CD4-positive, alpha-beta T cell treated with Interferon alpha-2 for 1 hour (primary cell): ENCODE measurements around the gene MICU1.
"Not testable (repeated sequence)": the region's sequence is repeated elsewhere in the genome, so short reads cannot be mapped to it uniquely, and the experiment has no call there.

Experiments used
- DNase-seq, 2 donors: peaks; one replicate each; pipeline ENCODE4 v3.0.0-alpha.2; 2020 to 2022

The MICU1 gene

DNA sequence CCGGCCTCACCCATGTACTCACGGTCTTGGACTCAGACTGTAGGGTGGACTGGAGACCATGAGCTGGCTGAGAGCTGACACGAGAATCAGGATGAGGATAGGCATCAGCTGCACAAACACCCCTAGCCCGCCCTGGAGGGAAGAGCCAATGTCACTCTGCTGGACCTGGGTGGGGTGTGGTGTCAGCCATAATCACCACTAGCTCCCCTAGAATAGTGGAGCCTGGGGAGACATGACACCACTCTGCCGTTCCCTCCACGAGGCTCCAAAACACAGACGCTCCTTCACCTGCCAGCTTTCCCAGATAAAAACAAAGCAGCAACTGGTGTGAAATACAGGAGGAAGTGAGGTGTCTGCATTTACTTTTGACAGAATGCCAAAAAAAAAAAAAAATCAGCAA, 287.7 kb downstream of the MICU1 start:
- DNase-seq: no peak

DNA sequence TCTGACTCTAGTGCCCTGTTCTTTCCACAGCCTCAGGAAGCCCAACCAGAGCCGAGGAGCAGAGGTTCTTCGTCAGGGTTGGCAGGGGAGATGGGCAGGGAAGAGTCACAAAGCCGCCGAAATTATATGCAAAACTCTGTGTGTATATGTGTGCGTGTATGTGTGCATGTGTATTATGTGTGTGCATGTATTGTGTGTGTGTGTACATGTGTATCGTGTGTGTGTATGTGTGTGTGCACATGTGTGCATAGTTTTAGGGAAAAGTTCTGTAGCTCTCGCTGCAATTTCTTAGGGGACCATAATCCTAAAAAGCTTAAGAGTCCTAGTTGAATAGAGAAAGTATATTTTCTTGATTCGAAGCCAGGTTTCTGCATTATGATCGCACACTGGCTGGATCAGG, 288.2 kb downstream of the MICU1 start:
- DNase-seq: no peak

- peak; percentile 56 to 67 for DNase-seq
Observed at GRCh38 chr10:72337039-72337629, 288.7 kb downstream of the MICU1 start.

- no peak for DNase-seq
Observed at GRCh38 chr10:72336259-72337038, 289.4 kb downstream of the MICU1 start.

GRCh38 chr10:72335394-72336258, 290.3 kb downstream of the MICU1 start:
- DNase-seq: peak; percentile 63 to 65

GRCh38 chr10:72334825-72335393, 291.0 kb downstream of the MICU1 start:
- peak; percentile 88 to 89 for DNase-seq

DNA sequence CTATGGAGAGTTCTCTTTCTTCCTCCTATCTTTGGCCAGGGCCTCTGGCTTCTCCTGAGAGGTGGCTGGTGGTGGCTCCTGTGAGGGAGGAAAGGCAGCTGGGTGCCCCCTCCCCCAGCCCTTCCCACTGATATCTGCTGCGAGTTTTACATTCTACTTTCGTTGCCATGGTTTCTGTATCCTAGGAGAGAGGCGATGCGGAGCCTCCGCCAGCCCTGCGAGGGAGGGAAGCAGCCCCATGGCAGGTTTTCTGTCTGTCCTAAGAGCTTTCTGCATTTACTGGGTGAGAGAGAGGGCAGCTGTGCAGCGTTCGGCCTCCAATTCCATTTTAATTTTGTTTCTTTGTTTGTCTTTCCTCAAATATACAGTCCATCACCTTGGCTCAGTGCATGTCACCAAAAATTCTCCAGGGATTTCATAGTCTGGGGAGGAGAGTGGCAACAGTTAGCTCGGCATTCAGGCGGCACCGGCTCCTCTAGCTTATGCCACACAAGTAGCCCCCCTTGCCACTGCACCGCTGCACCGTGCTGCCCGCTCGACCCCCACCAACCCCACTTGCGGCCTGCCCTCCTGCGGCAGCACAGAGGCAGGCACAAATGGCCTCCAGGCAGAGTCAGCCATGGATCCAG, 291.6 kb downstream of the MICU1 start:
- DNase-seq: no peak

DNA sequence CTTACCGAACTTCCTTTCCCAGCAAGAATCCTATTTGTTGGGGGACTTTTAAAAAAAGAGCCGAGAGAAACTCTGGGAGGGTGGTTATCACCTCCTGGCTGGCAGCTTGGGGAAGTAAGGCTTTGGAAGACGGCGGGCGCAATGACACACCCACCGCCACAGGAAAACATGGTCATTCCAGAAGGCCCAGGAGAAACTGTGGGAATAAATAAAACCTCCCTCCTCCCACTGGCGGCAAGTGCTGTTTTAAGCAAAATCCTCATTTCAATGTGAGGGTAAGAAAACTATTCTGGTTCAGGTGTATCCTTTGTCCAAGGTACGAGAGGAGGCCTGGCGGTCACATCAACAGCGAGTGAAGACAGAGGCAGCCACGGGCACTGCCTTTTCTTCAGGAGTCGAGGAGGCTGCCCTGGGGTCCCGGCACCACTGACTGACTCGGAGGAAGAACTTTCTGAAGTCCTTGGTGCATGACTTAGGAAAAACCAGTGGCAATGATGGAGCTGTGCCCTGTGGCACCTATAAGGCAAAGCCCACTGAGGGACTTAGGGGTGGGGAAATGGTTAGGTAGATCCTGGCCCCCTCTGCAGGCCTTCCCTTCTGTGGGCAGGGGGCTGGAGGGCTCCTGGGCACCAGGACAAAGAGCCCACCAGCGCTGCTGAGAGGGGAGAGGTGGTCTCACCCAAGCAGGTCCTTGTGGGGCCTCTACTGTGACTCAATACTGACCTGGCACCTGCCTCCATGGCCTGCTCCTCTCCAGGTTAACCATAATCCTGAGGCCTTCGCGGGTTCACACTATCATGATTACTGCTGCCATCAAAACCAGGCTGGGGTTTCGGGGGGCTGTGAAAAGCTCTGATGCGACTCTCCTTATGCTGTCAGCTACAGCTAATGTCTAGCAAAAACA, 292.5 kb downstream of the MICU1 start:
- DNase-seq: no peak

- no peak for DNase-seq
Observed at GRCh38 chr10:72332423-72333111, 293.3 kb downstream of the MICU1 start.

DNA sequence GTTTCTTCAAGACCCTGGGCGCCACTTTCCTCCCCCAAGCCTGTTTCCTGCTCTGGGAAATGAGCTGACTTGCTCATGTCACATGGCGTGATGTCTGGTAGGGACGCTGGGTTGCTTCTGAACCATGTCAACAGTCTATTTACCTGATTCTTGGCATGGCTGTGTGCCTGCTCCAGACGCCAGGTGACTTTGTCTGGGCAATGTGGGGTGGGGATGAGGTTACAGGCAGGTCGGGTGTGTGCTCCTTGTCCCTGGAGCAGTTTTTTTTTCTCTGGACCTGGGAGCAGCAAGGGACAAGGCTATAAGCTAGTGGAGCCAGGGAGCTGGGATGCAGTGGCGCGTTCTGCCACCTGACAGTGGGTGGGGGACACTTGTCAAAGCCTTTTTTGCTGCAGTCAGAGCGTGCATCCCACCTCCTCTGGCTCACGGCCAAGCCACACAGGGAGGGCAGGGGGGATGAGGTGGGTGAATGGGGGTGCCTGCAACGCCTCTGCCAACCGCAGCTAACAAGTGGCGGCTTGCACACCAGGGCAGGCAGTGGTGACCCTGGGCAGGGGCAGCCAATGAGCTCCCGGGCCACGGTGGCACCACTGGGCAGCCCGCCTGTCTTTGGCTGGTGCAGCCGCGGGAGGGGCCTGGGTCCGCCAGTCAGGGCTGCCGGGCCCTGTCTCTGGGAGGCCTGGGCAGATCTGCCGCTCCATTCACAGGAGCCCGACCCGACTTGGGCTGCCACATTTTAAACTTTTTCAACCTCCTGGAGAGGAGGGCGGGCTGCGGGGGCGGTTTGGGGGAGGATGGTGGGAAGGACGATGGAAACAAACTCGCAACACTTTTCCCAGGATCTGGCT, 294.1 kb downstream of the MICU1 start:
- peak; percentile 92 to 96 for DNase-seq

DNA sequence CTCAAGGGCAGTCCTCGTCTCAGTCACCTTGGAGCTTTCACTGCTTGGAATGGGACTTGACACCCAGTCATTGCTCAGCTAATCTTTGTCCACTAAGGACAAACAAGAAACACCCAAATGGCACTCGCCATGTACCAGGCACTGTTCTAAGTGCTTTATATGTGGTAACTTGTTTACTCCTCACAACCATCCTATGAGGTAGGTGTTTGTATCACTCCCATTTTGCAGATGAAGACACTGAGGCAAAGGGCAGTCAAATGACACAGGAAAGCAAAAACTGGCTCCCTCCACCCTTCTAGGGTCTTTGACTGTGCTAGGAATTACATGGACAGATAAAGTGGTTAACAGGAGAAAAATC, 295.8 kb downstream of the MICU1 start:
- no peak for DNase-seq

DNA sequence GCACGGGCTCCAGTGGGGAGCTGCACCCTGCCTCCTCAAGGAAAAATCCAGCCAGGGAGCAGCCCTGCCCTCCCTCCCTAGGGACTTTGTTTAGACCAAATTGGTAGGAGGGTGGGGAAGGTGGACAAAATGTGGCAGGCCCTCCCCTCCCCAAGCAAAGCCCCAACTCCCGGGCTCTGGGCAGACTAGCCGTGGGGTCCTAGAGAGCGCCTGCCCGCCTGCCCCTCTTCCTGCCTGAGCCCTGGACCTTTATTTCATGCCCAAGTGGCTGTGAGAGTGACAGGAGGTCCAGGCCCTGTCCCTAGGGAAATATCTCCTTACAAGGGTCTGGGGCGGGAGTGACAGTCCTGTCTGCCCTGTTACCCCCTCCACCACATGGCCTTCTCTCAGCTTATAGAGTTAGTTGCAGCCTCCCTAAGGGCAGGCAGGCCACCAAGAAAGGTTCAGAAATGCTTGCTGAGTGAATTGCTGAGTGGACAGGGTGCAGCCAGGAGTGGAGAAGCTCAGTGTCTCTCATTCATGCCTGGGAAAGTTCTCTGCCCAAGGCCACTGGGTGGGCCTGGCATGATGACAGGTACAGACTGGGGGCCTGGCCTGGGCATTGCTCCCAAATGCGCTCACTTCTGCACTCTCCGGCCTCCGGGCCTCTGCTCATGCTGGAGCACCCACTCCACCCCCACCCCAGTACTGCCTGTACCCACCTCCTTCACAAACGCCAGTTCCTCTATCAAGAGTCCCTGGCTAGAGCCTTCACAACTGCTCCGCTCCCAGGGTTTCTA, 296.4 kb downstream of the MICU1 start:
- DNase-seq: no peak

GRCh38 chr10:72328829-72329204, 297.1 kb downstream of the MICU1 start:
- no peak for DNase-seq

- DNase-seq: no peak
Observed at GRCh38 chr10:72328045-72328828, 297.6 kb downstream of the MICU1 start.

DNA sequence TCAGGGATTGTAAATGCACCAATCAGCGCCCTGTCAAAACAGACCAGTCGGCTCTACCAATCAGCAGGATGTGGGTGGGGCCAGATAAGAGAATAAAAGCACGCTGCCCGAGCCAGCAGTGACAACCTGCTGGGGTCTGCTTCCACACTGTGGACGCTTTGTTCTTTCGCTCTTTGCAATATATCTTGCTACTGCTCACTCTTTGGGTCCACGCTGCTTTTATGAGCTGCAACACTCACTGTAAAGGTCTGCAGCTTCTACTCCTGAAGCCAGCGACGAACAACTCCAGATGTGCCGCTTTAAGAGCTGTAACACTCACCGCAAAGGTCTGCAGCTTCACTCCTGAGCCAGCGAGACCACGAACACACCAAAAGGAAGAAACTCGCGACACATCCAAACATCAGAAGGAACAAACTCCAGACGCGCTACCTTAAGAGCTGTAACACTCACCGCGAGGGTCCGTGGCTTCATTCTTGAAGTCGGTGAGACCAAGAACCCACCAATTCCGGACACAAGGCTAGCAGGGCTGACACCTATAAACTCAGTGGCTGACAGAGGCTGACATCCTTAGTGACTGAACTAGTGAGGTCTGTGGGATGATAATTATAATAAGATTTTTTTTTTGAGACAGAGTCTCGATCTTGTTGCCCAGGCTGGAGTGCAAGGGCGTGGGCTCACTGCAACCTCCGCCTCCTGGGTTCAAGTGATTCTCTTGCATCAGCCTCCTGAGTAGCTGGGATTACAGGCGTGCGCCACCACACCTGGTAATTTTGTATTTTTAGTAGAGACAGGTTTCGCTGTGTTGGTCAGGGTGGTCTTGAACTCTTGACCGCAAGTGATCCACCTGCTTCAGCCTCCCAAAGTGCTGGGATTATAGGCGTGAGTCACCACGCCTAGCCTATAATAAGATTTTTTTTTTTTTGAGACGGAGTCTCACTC, 298.9 kb downstream of the MICU1 start:
- DNase-seq: peak; percentile 81 to 85

DNA sequence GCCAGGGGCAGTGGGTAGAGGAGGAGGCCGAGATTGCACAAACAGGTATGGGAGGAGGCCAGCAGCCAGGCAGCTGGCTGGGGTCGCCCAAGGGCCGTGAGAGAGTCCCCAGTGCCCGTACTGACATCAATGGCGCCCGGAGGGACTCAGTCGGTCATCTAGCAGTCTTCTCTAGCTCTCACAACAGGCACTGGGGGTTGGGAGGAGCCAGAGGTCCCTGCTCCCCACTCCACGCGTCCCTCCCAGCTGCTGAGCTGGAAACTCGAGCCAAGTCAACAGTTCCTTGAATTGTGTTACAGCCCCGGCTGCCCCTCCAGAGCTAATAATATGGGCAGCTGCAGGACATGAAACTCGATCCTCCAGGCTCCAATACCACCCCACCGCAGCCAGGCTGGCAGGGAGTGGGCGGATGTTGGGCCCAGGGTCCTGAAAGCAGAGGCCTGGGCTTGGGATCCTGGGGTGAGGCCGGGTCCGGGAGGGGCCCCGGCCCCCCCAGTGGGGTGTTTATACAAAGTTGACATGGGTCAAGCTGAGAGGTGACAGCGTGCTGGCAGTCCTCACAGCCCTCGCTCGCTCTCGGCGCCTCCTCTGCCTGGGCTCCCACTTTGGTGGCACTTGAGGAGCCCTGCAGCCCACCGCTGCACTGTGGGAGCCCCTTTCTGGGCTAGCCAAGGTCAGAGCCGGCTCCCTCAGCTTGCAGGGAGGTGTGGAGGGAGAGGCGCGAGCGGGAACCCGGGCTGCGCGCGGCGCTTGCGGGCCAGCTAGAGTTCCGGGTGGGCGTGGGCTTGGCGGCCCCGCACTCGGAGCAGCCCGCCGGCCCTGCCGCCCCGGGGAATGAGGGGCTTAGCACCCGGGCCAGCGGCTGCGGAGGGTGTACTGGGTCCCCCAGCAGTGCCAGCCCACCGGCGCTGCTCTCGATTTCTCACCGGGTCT, 300.4 kb downstream of the MICU1 start:
- DNase-seq: not testable (repeated sequence)
